Smooth muscle cell of the pulmonary artery (primary cell): ENCODE measurements around the gene MROH2B. TPM values are rescaled to one million over a fixed set of nuclear protein-coding genes. Genes with fewer than 3 reads are reported as not detected.

Experiments used
- total RNA-seq: library from RNA; depleted of rRNA; stranded (reverse); fragments of >200 nt; gene quantifications from 2 replicates; pipeline ENCODE4 v1.2.3, GENCODE V29; 2014

Gene MROH2B
- not detected in 2 replicates for total RNA-seq

DNA sequence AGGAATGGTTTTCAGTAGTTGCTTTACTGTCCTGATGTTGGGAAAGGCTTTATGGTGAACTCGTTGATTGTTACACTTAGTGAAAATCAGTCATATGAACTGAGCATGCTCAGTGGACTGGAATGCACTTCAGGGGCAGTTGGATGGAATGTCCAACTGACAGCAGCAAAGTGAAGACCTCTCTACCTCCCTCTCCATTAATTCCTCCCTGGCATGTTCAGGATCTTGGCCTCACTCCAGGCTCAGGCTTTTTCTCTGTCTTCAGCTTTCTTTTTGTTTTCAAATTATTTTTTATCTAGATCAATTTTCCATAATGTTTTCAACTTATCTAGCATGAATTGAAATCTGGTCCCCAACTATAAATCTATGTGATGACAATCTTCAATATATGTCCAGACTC, at the start of gene MROH2B:
Gene MROH2B (minus strand): TSS at position 101 of the 400 bp plus-strand sequence. CDS start 490 bp downstream, outside the sequence.

Other genes starting within 250 kb of the MROH2B start
- 1,041 and 1,280 TPM in 2 replicates for gene RPL37, start 236.1 kb downstream of the MROH2B start, total RNA-seq
- 7.4 and 13.0 TPM in 2 replicates for gene CARD6, start 230.0 kb downstream of the MROH2B start, total RNA-seq
- gene C7, start 161.8 kb downstream of the MROH2B start, total RNA-seq: 1.5 and 36.9 TPM in 2 replicates
- gene C6, start 142.2 kb upstream of the MROH2B start, total RNA-seq: 0.26 TPM in 1 of 2 replicates, not detected in the other